ENCODE data around the gene PCP4L1.
A peak's percentile ranks its signal among the peaks of the same experiment; 100 is the strongest.
"Not testable (repeated sequence)": the region's sequence is repeated elsewhere in the genome, so short reads cannot be mapped to it uniquely, and the experiment has no call there.

PCP4L1 gene

GRCh38 chr1:161258439-161259344 lies at the start of gene PCP4L1:
Gene PCP4L1 (plus strand): TSS chr1:161258745. CDS start chr1:161258975, 230 bp downstream.
- DNase-seq (ENCODE audit: low read depth) = peak; percentile 17

DNA sequence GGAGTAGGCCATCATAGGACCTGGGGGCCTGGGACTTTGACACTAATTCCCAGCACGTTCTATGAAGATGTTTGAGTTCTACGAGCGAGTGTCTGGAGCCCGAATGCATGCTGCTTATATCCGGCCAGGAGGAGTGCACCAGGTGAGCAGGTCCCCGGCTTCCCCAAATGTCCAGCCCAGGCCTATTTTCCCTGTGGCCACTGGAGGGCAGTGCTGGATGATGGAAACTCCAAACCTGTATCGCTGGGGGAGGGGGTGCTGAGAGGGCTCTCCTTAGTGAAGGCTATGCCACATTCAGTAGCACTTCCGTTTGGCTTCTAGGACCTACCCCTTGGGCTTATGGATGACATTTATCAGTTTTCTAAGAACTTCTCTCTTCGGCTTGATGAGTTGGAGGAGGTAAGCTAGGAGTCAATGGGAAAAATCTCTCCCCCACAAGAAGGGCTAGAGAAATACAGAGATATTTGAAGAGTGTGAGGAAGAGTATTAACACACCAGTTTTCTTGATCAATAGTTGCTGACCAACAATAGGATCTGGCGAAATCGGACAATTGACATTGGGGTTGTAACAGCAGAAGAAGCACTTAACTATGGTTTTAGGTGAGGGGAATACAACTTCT lies 48.6 kb upstream of the PCP4L1 start:
- DNase-seq (ENCODE audit: low read depth) = peak; percentile 34

- no peak for DNase-seq (ENCODE audit: low read depth)
Measured at GRCh38 chr1:161214369-161214768, 44.2 kb upstream of the PCP4L1 start.

DNA sequence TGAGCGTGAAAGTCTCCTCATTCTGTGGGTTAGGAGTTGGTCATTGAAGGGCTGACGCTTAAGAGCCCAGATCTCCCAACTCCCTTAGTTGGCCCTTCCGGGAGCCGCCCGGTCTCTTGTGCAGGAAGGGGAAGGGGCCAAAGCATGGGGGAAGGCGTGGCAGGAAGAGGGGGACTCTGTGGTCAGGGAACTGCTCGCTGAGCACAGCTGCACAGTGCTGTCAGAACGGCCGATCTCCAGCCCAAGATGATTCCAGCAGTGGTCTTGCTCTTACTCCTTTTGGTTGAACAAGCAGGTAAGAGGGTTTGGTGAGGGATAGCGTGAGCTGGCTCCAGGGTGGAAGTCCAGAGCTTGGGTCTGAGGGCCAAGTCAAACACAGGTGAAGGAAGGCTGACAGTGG lies 43.5 kb upstream of the PCP4L1 start, which contains the start of gene FCER1G:
FCER1G (plus strand) TSS at position 220 of the 400 bp plus-strand sequence; CDS start at position 247, 27 bp downstream.
- no peak for DNase-seq (ENCODE audit: low read depth)

- DNase-seq (ENCODE audit: low read depth) = no peak
Measured at GRCh38 chr1:161216945-161217712, 41.4 kb upstream of the PCP4L1 start.

GRCh38 chr1:161217831-161218230 lies 40.7 kb upstream of the PCP4L1 start:
- DNase-seq (ENCODE audit: low read depth) = no peak

DNA sequence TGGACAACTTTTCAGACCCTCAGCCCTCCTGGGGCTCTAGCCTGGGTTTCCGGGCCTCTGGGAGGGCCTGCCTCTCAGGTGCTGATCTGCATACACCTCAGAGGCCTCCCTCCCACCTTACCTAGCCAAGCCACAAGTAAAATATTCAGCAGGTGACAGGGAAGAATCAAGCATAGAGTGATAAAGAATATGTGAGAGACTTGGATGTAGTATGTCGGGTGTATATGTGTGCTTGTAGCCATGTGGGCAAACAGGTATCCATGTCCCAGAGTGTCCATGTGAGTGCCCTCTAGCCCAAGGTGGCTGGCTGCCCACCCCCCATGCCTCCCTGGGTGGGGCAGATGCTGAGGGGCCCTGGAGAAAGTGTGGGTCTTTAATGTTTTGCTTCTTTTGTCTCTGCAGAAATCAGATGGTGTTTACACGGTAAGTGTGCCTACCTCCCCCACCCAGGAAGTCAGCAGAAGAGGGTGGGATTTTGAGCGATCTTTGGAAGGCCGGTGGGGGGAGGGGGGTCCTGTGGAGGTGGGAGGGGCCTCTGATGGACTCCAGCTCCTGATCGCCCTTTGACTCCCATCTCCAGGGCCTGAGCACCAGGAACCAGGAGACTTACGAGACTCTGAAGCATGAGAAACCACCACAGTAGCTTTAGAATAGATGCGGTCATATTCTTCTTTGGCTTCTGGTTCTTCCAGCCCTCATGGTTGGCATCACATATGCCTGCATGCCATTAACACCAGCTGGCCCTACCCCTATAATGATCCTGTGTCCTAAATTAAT lies 40.1 kb upstream of the PCP4L1 start:
- no peak for DNase-seq (ENCODE audit: low read depth)

DNA sequence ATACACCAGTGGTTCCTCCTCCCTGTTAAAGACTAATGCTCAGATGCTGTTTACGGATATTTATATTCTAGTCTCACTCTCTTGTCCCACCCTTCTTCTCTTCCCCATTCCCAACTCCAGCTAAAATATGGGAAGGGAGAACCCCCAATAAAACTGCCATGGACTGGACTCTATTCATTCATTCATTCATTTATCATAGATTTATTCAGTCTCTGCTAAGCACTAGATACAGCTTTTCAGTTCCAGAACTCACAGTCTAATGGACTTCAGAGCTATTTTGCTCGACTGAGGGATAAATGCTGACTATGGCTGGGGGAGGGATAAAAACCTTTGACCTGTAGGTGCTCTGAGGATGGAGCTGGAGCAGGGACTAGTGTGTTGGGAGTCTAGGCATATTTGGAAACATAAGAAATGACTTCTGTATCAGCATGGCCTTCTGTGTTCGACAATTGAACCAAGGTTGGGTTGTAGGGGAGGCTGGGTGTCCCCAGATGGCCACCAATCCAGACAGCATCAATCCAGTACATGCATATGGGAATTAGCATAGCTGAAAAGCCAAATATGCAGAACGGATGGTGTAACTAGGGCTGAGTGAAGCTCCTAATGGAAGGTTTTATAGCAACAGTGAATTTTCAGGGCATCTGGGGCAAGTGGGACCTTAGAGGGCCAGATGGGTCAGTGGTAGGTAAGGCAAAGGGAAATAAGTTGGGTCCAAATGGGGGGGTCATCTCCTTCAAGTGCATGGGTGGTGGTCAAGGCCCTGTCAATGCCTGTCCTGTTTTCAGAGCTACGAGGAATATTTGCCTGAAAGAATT lies 39.3 kb upstream of the PCP4L1 start:
- DNase-seq (ENCODE audit: low read depth) = no peak

DNA sequence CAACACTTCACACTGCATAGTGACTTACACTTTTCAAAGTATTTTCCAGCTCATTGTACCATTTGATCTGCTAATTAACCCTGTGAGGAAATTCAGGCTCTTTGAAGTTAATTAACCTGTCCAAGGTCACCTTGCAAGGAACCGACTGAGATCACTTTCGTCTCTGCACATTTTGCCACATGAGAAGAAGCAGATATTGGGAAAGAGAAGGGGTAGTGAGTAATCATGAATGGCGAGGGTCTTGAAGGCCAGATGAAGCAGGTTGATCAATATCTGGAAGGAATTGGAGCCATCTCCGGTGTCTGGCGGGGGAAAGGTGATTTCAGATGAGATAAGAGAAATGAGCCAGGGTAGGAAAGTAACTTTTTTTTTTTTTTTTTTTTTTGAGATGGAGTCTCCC lies 38.5 kb upstream of the PCP4L1 start:
- DNase-seq (ENCODE audit: low read depth) = no peak

GRCh38 chr1:161222175-161223019 lies 36.1 kb upstream of the PCP4L1 start:
- no peak for DNase-seq (ENCODE audit: low read depth)

DNA sequence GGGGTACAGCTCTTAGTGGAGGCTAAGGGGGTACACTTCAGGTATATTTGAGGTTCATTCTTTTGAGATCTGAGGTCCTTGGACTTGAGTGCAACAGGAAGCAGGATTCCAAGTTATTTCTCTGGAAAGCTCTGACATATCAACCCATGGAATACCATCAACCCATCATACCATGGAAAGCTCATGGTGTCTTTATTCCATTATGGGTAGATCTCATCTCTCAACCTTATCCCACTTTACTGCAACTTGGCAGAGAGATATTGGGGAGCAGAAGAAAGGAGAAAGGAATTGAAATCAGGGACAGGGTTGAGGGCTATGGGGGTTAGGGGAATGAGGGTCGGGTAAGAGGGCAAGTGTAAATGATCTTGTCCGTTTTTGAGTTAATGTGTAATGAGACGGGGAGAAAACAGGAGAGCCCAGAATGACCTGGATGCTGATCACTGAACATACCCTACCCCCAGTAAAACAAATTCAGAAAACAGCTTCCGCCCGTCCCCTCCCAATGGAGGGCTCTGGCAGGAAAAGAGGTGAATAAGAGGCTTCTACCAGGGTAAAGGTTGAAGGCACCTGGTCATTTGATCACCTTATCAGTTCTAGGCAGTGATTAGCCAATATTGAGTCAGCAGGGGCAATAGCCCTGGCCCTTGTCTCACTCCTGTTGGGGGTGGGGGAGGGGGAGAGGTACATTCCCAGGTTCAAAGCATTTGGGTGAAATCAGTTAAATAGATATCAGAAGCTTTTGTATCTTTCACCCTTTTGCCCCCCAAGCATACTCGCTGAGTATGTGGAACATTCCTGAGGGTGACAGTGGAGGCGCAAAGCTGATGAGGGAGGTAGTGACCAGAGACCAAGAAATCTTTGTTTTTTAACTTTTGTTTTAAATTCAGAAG lies 34.5 kb upstream of the PCP4L1 start:
- DNase-seq (ENCODE audit: low read depth) = no peak

GRCh38 chr1:161224695-161225087 lies 33.9 kb upstream of the PCP4L1 start:
- not testable (repeated sequence) for DNase-seq (ENCODE audit: low read depth)

DNA sequence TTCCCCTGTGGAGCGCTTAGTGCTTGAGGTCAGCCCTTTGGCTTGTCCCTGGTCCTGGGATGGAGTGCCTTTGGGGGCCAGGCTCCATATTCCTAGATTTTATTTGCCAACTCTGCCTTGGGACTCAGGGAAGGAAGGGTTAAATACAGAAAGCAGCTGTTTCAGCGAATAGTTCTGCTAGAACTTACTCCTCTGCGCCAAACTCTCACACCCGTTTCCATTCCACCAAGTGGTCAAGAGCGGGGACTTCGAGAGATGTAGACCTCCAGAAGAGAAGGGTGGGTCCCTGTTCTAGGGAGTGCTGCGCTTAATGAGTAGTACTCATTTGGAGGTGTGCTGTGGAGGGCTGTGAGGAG lies 33.4 kb upstream of the PCP4L1 start:
- no peak for DNase-seq (ENCODE audit: low read depth)

DNA sequence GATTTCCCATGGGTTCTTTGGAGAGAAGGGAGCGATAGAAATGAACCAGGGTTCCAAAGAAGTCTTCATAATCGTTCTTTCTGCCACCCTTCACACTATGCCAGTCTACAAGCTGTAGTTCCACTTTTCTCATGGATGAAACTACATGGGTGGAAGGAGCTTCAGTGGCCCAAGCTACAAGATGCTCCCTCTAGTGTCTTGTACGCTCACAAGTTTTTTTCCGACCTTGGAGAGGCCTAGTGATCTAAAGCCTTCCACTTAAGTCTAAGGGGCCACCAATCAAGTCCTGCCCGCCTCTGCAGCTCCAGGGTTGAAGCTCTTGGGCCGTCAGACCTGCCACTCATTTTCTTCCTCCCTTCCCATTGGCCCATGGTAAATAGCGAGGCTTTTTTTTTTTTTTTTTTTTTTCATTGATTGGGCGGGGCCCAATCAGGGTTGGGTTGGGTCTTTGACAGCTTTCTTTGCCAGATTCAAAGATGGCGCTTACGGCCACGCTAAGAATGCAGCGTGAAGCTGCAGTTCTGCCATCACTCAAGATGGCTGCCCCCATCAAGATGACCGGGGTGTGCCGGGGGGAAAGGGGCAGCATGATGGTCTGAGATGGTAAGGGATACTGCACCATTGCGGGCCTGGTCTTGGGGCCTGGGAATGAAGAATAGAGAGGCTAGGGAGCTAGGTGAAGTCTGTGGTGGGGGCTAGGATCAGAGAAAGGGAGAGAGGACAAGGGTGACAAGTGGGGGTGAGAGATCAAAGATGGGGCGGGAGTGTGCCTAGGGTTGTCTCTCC lies 32.8 kb upstream of the PCP4L1 start, which contains the start of gene TOMM40L:
TOMM40L (plus strand) TSS at position 527 of the 786 bp plus-strand sequence. CDS start 430 bp downstream, outside the sequence.
- DNase-seq (ENCODE audit: low read depth) = peak; percentile 100

GRCh38 chr1:161226320-161226711 lies 32.2 kb upstream of the PCP4L1 start:
- DNase-seq (ENCODE audit: low read depth) = no peak

- no peak for DNase-seq (ENCODE audit: low read depth)
Measured at GRCh38 chr1:161226759-161227158, 31.8 kb upstream of the PCP4L1 start.

DNA sequence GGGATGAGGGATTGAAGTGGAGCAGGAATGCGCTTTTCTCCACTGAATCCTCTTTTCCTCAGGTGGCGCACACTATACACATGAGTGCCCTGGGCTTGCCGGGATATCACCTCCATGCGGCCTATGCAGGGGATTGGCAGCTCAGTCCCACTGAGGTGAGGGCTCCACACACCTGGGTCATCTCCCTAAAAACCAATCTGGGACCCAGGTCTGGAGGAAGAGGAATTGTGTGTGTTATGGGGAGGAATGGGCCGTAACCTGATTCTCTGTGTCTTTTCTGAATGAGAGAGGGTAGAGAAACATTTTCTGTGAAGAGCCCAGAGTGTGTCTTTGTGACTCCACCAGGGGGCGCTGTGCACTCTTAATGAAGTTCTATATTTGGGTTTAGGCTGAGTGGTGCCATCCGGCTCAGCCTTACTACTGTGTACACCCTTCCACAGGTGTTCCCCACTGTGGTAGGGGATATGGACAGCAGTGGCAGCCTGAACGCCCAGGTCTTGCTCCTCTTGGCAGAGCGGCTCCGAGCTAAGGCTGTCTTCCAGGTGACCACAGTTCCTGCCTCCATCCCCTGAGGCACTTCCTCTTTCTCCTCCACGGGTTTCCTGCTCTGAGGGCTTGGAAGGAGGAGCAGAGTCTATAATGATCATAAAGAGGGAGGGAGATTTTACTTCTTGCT lies 31.2 kb upstream of the PCP4L1 start:
- peak; percentile 65 for DNase-seq (ENCODE audit: low read depth)
